OCI-LY1 (cell line): ENCODE results near the gene AMPH.

Source experiments
- CTCF ChIP-seq: fragments of 200-600 bp; sonication (generic), shearing (Covaris generic); IDR thresholded peaks from 2 replicates; pipeline ENCODE4 v1.5.1; 2017; ENCODE audit warnings: mild to moderate bottlenecking, antibody characterized with exemption, low read length, moderate library complexity, mixed read lengths
- EZH2 ChIP-seq: fragments of 200-600 bp; sonication (generic), shearing (Covaris generic); IDR thresholded peaks from 2 replicates; pipeline ENCODE4 v1.8.0; 2017; ENCODE audit warnings: borderline replicate concordance, mixed run types, mild to moderate bottlenecking, antibody characterized with exemption, low read length, moderate library complexity, mixed read lengths

GRCh38 chr7:38594949-38595348, 36.2 kb downstream of the AMPH start:
- TF ChIP-seq CTCF (no peak), EZH2 (no peak)
